Hair follicular keratinocyte (primary cell): ENCODE results near the gene C2CD4B. TPM values are rescaled to one million over a fixed set of nuclear protein-coding genes. Genes with fewer than 3 reads are reported as not detected.

Experiments used
- total RNA-seq: library from RNA; depleted of rRNA; stranded (reverse); fragments of >200 nt; gene quantifications from 2 replicates; pipeline ENCODE4 v1.2.3, GENCODE V29; 2015

The C2CD4B gene
- not detected in 2 replicates for total RNA-seq

DNA sequence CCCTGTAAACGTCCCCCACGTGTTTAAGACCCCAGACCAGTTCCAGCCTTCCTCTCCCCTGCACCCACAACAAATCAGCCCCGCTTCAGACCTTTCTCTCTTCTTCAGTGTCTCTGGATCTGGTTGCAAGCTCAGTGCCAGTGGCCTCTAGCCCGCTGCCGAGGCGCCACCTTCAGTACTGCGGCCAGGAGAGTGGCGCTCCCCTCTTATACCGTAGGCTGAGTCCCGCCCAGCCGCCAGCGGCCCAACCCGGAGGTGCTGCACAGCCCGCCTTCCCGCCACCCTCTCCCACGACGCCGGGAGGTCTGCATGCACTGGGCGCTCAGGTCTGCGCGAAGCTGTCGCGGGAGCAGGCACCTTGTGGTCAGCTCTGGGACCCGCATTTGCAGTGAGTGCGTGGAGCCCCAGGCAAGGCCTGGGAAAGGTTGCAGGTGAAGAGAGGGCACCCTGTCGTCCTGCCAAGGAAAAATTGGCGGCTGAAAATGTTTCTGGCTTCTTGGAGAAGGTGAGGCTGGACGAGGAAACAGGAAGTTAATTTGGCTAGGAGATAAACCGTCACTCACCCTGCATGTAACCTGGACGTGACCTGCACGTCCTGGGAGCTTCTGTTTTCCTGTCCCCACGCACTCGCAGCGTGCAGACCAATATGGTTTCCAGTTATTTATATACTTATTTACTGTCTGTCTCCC is at the start of gene C2CD4B:
Gene C2CD4B, minus strand, starts transcription at position 182 of the 689 bp plus-strand sequence. CDS start 301 bp downstream, outside the sequence.

Other genes starting within 250 kb of the C2CD4B start
- 9.9 and 15.3 TPM in 2 replicates for gene VPS13C, start 104.8 kb downstream of the C2CD4B start, total RNA-seq
- gene C2CD4A, start 98.3 kb downstream of the C2CD4B start, total RNA-seq: not detected in 2 replicates
- 6.5 and 7.3 TPM in 2 replicates for gene TLN2, start 225.3 kb upstream of the C2CD4B start, total RNA-seq